Effector CD8-positive, alpha-beta T cell (primary cell): ENCODE results near the gene GPHB5.
"Not testable (repeated sequence)": the region's sequence is repeated elsewhere in the genome, so short reads cannot be mapped to it uniquely, and the experiment has no call there.

Experiments
- DNase-seq: peaks from one replicate; lab custom pipeline; 2025; lab: John Stamatoyannopoulos, UW

Gene GPHB5

GRCh38 chr14:63295231-63295685 lies 23.5 kb downstream of the GPHB5 start:
- DNase-seq: no peak

DNA sequence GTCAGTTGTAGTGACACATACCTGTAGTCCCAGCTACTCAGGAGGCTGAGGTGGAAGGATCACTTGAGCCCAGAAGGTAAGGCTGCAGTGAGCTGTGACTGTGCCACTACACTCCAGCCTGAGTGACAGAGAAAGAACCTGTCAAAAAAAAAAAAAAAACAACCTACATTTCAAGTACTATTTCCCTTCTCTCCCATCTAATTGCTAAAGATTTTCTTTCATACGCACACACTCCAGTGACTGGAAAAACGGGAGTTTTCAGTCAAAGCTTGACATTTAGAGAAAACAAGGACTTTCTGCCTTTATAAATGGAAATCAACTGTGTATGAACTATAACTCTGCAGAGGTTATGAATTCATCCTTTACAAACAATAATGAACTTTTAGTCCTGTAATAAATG lies 25.9 kb downstream of the GPHB5 start:
- DNase-seq: no peak

DNA sequence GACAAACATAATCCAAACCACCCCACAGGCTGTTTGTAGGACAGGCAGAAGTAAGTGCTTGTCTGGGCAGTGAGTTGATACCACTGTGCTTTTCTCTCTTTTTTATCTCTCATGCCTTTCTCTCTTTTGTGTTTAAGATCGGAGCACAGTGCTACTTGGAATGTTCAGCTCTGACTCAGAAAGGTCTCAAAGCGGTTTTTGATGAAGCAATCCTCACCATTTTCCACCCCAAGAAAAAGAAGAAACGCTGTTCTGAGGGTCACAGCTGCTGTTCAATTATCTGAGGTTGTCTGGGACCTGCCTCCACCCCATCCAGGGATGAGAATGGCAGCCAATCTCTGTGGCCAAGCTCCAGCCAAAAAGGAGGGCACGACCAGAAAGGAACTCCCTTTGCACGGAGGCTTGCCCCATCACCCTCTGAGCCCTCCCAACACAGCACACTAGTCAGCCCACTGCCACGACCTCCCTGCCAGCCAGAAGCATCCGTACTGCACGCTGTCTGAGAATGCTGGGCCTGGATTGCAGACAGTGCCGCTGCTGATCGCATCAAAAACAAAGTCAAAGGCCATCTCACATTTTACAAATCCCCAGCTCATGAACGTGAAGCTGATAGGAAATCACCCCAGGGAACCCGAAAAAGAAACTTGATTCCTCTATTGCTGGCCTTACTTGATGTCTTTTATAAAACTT lies 27.8 kb downstream of the GPHB5 start:
- DNase-seq: no peak

DNA sequence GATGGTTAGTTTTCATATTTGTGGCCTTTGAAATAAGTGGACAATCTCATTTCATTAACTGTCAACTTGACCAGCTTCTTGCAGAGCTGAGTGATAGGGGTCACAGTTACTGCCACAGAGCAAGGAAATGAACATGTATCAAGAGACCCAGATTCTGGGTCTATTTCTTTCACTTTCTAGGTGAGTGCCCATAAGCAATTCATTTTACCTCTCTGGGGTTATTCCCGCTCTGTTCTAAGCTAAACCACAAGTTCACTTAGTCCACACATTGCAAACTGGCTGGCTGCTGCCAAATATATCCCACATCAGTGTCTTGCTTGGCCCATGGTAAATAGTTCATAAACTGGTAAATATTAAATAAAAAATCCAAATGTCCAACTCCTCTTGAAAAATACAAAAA lies 29.9 kb downstream of the GPHB5 start:
- no peak for DNase-seq

DNA sequence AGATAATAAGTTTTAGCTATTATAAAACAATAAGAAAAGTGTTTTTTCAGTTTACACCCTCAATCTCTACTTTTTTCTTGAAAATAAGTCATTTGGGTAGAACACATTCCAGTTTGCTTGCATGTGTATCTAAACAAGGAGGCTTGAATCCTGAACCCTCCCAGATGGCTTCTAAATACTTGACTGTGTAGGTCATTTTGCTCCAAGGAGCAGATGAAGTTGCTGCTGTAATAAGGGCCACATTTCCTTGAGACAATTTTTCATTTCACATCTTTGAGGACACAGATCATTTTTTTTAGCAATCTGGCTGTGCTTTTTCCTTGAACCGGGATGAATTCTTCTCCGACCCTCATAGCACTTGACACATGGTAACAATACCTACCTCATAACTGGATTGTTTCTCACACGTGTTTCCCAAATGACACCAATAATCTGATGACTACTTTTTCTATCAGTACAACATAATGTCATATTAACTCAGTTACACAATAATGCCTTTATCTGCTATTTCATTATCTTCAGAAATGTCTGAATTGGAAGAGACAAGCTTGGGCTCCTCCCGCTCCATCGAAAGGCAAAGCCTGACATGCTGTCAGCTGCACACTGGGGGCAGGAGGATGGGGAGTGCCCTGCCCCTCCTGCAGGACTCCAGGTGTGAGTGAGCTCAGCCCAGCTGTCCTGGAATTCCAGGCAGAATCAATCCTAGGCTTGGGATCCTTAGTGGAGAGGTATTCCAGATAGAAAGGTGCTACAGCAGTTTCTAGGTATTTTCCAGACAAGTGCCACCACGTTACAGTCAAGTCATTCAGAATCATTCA lies 30.9 kb downstream of the GPHB5 start:
- no peak for DNase-seq

GRCh38 chr14:63286071-63286470 lies 32.7 kb downstream of the GPHB5 start:
- no peak for DNase-seq

GRCh38 chr14:63283884-63284248 lies 34.9 kb downstream of the GPHB5 start:
- DNase-seq: no peak

- no peak for DNase-seq
Measured at GRCh38 chr14:63282997-63283883, 35.5 kb downstream of the GPHB5 start.

GRCh38 chr14:63279933-63280332 lies 38.8 kb downstream of the GPHB5 start:
- DNase-seq: not testable (repeated sequence)

GRCh38 chr14:63277591-63278183 lies 41.0 kb downstream of the GPHB5 start:
- DNase-seq: no peak

GRCh38 chr14:63276492-63277342 lies 42.0 kb downstream of the GPHB5 start:
- no peak for DNase-seq

GRCh38 chr14:63276016-63276415 lies 42.7 kb downstream of the GPHB5 start:
- no peak for DNase-seq

DNA sequence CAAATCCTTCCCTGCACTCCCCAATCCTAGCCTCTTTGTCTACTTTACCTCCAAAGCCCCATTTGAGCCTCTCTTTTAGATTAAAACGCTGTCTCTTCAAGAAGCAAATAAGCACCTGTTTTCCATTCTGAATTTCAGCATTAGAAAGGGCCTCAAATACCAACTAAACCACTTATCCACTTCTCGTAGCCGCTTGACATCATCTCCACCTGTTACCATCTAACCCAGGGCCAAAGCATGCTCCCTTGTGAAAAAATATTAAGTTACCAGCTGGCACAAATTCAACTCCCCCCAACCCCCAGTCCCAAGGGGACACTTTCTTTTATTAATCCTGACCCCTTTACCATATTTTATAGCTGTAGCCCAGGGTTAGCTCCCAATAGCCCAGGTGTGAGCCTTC lies 43.1 kb downstream of the GPHB5 start:
- DNase-seq: no peak

DNA sequence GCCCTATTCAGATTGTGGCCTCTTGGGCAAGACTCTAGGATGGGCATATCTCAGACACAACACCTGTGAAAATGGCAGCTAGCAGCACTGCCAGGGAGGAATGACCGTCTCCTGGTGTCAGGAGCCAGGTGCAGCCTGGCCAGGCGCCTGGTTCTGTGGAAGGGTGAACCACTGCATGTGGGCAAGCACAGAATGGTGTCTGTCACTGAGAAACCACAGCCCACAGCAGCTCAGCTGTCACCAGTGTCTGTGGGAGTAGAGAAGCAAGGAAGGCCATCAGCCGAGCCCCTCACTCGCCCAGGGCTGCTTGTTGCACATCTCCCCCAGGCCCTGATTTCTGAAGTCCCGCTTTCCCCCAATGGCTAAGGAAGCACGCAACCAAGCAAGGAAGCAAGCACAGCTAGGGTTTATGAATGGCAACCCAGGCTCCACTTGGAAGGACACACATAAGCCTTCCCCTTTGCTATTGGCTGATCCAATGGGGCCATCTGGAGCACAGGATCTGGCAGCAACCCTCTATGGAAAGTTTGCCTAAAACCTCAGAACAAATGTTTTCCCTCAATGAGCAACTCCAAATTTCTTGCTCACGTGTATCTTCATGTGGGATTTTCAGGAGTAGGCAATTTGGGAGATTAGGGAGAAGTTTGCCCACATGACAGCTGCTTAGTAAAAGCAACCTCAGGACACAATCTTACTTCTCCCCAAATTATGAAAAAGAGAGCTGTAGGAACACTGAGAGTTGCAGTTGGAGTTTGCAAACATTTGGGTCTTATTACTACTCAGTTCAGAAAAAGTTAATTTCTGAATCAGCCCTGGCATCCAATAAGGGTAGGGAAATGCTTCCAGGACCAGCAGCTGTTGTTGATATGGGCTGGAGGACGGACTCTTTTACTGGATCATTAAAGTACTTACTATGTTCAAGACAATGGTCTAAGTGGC lies 44.7 kb downstream of the GPHB5 start:
- no peak for DNase-seq

- no peak for DNase-seq
Measured at GRCh38 chr14:63273129-63273528, 45.6 kb downstream of the GPHB5 start.

DNA sequence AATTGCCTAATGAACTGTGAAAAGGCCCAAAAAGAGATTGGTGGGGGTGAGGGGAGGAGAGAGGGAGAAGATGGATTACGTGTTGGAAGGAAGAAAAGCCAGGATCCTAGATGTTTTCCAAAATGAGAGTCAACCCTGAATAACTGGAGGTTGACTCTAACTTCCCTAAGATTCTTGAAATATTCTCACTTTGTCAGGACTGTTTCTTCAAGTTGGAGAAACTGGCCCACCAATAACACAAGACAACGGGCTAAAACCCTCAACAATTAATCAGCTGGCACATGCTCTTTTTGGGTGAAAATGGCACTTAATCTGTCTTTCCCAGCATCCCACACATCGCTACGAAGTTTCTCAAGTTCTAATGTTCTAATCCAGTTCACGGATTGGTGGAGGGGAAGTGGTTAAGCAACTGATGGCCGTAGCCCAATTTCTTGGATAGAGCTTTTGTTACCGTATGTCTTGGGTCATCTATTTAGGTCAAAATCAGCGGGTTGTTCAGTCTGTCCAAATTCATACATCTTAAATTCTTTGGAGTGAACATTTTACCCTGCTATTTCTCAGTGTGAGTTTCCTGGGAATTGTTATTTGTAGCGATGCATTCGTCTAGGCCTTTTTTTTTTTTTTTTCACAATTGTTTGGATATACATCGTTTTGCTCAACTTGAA lies 49.0 kb downstream of the GPHB5 start:
- DNase-seq: no peak

DNA sequence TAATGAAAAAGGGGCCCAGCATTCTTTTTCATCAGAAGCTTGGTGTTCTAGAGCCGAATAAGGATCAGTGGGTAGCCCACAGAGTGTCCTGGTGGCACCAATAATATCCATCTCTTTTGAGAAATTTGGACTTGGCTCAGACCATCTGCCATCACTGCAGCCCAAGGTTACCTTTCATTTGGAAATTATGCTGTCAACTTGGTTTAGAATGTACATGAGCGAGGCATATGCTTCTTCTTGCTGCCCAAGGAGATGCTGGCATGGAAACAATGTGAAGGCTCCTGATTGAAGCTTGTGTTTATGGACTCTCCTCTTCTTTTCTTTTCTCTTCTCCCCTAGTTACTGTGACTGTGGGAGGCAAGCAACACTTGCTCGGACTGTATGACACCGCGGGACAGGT lies 50.0 kb downstream of the GPHB5 start:
- DNase-seq: no peak

GRCh38 chr14:63267171-63267570 lies 51.6 kb downstream of the GPHB5 start:
- DNase-seq: no peak

DNA sequence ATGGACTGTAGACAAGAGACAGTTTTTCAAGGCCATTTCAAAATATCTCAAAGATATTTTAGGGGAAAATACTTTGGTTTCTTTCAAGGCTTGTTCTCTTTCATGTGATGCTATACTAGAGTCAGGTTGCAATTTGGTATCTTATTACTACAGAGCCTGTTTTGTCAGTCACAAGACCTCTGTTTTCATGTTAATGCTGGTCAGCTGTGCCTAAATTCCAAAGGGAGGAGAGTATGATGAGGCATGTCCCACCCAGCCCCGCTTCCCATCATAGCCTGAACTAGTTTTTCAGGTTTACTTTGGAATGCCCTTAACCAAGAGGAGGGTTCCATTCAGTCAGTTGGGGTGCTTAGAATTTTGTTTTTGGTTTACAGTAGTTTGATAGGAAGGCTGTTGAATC lies 52.6 kb downstream of the GPHB5 start:
- DNase-seq: no peak
